GM21360 (cell line): ENCODE measurements around the gene AQP6.
A peak's percentile ranks its signal among the peaks of the same experiment; 100 is the strongest.
"Not testable (repeated sequence)": the region's sequence is repeated elsewhere in the genome, so short reads cannot be mapped to it uniquely, and the experiment has no call there.

Experiments used
- ATAC-seq: cut with Tn5 transposase; IDR thresholded peaks from one replicate; pipeline ENCODE4 v1.9.1; 2021; ENCODE audit warnings: mild to moderate bottlenecking, moderate library complexity; ENCODE audit not compliant: unreplicated experiment

Gene AQP6

DNA sequence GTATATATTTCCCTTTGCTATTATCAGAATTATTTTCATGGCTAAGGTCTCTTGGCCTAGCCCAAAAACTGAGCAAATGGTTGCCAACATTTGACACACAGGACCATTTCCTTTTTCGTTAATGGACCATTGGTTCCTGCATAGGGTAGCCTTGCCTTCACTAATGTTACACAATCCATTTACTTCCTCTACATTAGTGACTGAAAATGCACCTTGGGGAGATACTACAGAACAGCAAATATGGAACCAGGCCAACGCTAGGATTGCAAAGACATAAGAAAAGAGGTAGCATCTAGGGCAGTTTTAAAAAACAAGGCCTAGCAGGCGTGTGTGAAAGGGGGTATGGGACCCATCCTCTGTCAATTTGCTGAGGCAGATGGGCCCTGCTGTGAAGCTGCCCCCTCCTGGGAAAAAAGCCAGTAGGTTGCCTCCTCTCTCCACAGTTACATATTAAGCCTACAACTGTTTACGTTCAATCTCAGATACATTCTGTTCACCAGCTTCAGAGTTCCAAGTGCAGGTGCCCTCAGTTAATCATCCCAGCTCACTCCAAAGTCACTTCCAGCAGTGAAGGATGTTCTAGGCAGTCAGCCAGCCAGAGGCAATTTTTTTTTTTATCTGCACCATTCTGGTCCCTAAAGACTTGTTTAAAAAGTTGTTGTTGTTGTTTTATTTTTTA, 15.0 kb downstream of the AQP6 start:
- ATAC-seq: no peak

- ATAC-seq: not testable (repeated sequence)
Observed at GRCh38 chr12:49989400-49989799, 16.7 kb downstream of the AQP6 start.

DNA sequence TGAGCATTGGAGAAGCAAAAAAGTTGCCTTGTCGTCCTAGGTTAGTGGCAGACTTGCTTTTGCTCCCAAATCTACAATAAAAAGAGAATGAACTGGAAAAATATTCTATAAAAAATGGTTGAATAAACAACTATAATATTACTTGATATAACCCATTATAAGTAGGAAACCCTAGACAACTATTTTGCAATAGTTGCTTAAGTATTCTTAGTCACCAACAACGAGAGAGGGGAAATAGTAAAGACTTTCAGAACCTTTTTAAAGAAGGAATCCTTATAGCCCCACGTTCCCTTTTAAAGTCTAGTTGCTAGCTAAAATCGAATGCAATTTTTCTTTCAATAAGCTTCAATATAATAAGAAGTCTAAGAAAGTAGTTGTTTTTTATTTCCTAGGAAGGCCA, 17.5 kb downstream of the AQP6 start:
- ATAC-seq: no peak

- no peak for ATAC-seq
Observed at GRCh38 chr12:49998453-49998852, 25.7 kb downstream of the AQP6 start.

DNA sequence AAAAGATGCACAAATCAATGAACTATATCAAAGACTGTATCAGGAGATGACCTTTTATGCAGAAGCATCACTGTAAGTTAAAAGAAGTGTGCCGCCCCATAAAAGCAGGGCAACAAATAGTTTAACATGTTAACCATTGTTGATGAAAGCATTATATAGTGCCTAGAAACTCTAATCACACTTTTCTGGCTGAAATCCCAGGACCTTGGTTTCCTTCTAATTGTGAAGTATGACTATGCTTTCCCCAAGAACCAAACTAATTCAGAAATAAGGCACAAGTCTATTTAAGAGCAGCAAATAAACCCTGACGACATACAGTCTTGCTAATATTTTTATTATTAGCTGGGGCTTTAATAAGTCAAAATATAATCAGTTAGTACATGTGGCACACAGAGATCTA, 30.8 kb downstream of the AQP6 start:
- ATAC-seq: no peak

DNA sequence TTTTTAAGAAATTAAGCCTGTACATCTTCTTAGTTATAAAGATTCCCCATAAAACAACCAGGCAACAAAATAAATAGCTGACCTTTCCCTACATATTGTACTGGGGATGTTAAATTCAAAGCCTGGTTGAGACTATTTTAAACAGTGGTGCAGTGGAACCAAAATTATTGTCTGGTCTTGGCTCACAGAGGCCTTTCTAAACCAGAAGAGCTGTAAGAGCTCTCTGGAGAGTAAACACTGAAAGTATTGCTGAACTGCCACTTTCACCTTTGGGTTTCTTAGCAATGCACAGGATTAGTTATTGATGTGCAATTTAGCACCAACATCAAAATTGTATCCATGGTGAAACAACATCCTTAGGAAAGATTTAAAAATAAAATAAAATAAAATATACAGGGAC, 31.9 kb downstream of the AQP6 start:
- ATAC-seq: no peak

GRCh38 chr12:50005175-50005574, 32.4 kb downstream of the AQP6 start:
- no peak for ATAC-seq

DNA sequence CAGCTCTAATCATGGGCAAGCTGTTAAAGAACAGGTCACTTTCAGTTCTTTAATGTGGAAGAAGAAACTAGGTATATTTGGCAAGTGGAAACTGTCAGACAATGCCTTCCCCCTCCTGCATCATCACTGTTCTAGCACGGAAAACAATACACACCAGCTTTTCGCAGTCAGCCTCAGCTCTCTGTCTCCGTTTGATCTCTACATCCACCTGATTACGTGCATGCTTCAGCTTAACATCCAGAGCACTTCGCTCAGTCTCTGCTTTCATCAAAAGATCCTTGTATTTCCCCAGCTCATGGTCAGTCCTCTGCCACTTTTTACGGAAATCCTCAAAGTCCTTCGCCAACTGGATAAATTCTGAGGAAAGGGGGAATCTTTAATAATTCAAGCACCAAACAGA, 33.5 kb downstream of the AQP6 start:
- no peak for ATAC-seq

DNA sequence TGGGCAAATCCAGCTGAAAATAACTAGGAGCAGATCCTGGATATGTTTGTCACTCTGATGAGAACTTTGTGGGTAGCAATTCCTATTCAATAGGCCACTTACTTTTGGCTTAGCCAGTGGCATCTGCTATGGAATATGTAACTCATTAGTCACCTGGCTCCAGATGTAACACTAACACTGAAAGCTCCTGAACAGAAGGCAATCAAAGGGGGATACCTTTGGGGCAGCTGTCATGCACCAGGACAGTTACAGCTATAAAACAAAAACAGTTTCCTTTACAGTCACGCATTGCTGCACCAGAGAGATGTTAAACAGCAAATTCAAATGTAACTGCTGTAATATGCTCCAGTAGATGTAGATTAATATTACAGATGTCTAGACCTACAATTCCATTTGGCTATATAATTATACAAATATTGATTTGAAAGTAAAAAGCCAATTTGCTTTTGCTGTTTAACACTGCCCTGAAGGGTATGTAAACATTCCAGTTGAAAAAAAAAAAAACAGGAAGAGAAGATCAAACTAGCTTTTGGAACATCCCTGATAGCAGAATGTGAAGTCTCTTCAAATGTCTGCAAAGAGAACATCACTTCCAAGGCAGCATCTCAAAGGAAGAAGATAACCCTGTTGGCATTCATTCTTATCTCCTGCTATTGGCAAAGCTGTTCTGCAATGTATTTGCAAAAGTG, 34.2 kb downstream of the AQP6 start:
- no peak for ATAC-seq

GRCh38 chr12:50013361-50014147, 40.8 kb downstream of the AQP6 start:
- no peak for ATAC-seq

DNA sequence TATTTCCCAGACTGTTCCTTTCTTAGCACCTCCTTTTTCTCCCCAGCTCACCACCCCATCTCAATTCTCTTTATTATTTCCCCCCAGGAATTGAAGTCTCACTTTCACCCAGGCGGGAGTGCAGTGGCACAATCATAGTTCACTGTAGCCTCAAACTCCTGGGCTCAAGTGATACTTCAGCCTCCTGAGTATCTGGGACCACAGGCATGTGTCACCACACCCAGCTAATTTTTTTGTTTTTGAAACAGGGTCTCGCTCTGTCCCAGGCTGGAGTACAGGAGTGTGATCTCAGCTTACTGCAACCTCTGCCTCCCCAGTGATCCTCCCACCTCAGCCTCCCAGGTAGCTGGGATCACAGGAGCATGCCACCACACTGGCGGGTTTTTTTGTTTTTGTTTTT, 41.6 kb downstream of the AQP6 start:
- ATAC-seq: no peak

- ATAC-seq: no peak
Observed at GRCh38 chr12:50016501-50017475, 44.0 kb downstream of the AQP6 start.

DNA sequence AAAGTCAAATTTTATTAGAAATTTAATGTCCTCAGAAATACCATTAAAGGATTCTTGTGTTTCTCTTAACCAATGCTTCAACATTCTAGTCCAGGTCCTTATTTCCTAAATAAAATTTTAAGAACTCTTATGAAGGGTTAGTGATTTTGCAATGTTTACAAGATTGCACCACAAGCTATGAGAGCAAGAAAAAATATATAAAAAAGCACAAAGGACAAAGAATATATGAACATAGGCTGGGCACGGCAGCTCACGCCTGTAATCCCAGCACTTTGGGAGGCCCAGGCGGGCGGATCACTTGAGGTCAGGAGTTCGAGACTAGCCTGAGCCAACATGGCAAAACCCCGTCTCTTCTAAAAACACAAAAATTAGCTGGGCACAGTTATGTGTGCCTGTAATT, 44.9 kb downstream of the AQP6 start:
- ATAC-seq: no peak

DNA sequence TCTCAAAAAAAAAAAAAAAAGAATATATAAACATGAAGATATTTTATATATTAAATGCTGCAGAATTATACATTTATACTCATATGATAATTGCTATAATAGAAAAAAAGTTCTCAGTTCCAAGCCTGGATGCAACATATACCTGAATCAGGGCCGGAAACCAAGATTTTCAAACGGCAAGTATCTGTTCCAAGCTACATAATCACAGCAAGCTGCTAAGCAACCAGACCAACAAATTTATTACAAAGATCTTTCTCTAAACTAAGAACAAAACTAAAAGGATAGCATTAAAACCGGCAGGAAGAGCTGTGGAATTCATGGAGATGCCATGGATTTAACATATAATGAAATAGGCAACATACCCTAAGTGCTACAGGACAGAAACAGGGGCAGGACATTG, 45.4 kb downstream of the AQP6 start:
- no peak for ATAC-seq

GRCh38 chr12:50018968-50019367, 46.2 kb downstream of the AQP6 start:
- ATAC-seq: no peak

- no peak for ATAC-seq
Observed at GRCh38 chr12:50019524-50019923, 46.8 kb downstream of the AQP6 start.

DNA sequence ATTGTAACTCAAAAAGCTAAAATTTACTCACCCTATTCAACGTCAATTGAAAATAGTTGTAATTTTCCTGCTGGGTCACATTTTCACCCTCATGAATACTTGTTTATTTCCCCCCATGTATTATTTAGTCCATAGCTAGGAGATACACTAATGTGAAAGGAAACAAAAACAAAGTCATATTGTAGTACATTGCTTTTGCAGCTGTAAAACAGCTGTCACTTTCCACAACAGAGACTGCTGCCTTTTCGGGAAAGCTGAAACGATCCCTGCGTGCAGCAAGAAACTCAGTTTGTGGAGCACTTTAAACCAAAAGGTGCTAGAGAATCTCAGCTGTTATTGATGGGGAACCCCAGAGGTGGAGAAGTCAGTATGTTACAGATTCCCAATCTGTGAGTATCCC, 48.3 kb downstream of the AQP6 start:
- ATAC-seq: no peak

DNA sequence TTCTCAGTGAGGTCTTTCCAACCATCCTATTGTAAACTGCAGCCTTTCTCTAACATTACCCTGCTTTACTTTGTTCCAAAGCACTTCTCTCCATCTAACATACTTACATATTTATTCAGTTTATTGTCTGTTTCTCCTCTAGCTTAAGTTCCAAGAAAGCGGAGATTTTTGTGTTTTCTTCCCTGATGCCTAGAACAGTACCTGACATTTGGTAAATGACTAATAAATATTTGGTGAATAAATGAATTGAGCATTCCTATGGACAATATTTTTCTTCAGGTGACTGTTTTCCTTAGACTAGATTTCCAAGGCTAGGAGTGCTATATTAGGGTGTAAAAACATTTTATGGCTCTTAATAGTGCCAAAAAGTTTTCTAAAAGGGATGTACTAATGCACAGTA, 50.2 kb downstream of the AQP6 start:
- ATAC-seq: no peak

GRCh38 chr12:50024227-50024626, 51.5 kb downstream of the AQP6 start:
- no peak for ATAC-seq

DNA sequence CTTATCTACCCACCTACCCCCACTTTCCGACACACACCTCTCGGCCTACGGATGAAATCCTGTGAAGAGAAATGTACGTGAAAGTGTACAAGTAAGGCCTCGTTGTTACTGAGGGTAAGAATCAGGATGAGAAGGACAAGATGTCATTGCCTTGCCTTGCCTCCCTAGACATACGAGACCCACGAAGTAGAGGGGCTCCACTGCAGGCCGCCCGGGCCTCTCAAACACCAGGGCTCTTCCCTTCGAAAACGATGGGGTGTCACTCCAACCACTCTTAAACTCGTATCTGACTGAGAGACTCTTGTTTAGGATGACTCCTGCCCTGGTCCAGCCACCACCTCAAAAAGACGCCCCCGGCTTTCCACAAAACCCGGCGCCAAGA, 52.0 kb downstream of the AQP6 start:
- ATAC-seq: peak; percentile 13
